Activated CD8-positive, alpha-beta memory T cell treated with anti-CD3 and anti-CD28 coated beads, Interleukin-2, amount 10 ng/mL, durations not matched to agents 7 days and 5 days (primary cell): Measurements from ENCODE around the gene SERPINA1. TPM values are rescaled to one million over a fixed set of nuclear protein-coding genes. Genes with fewer than 3 reads are reported as not detected.
"Not testable (repeated sequence)": the region's sequence is repeated elsewhere in the genome, so short reads cannot be mapped to it uniquely, and the experiment has no call there.

Experiments used
- ATAC-seq: fragments of 150-1000 bp; cut with Tn5 transposase; one replicate; pipeline ENCODE4 v1.10.0; 2021; ENCODE audit warnings: moderate library complexity
- CTCF ChIA-PET: fragments of 350-600 bp; sonication (Branson Sonifier 250); formaldehyde crosslinking; loops from one replicate; lab custom pipeline; 2021; ENCODE audit warnings: antibody characterized with exemption; lab: Charles Lee
- DNase-seq: peaks from one replicate; pipeline ENCODE4 v3.0.0-alpha.2; 2020
- H3K27ac Mint-ChIP-seq: one replicate; pipeline ENCODE4 v1.8.0; 2021; ENCODE audit warnings: mild to moderate bottlenecking, mixed read lengths
- H3K27me3 Mint-ChIP-seq: one replicate; pipeline ENCODE4 v1.8.0; 2021; ENCODE audit warnings: mixed read lengths
- H3K36me3 Mint-ChIP-seq: one replicate; pipeline ENCODE4 v1.8.0; 2021; ENCODE audit warnings: mild to moderate bottlenecking, mixed read lengths
- H3K4me1 Mint-ChIP-seq: one replicate; pipeline ENCODE4 v1.8.0; 2021; ENCODE audit warnings: mixed read lengths
- H3K4me3 Mint-ChIP-seq: one replicate; pipeline ENCODE4 v1.8.0; 2021; ENCODE audit warnings: mild to moderate bottlenecking, moderate library complexity, mixed read lengths
- H3K9me3 Mint-ChIP-seq: one replicate; pipeline ENCODE4 v1.8.0; 2022; ENCODE audit warnings: low read depth, mixed read lengths
- total RNA-seq, 2 experiments: library from RNA; stranded (reverse); gene quantifications; one replicate each; pipeline ENCODE4 v1.2.3, GENCODE V29; 2021

Gene SERPINA1
- total RNA-seq, 2 experiments from 2014 or later: 0.49 TPM; not detected in 1

GRCh38 chr14:94349276-94349675, 39.1 kb downstream of the SERPINA1 start:
- H3K9me3 Mint-ChIP-seq: no peaks in the 10 kb centered on the region
- ATAC-seq (no peak), DNase-seq (no peak)
- CTCF ChIA-PET: no interaction called here
- H3K4me1 Mint-ChIP-seq: peaks cover 7% of the 10 kb centered on the region
- no peak overlapping the region for H3K4me3 Mint-ChIP-seq
- H3K27me3 Mint-ChIP-seq: no peaks in the 10 kb centered on the region
- no peak overlapping the region for H3K27ac Mint-ChIP-seq
- peaks cover 4% of the 10 kb centered on the region for H3K36me3 Mint-ChIP-seq

GRCh38 chr14:94348836-94349235, 39.6 kb downstream of the SERPINA1 start:
- CTCF ChIA-PET: no interaction called here
- H3K4me3 Mint-ChIP-seq: no peak overlapping the region
- no peak for ATAC-seq
- H3K36me3 Mint-ChIP-seq: peaks cover 4% of the 10 kb centered on the region
- no peaks in the 10 kb centered on the region for H3K27me3 Mint-ChIP-seq
- no peak for DNase-seq
- H3K27ac Mint-ChIP-seq: no peak overlapping the region
- H3K4me1 Mint-ChIP-seq: peaks cover 7% of the 10 kb centered on the region
- no peaks in the 10 kb centered on the region for H3K9me3 Mint-ChIP-seq

GRCh38 chr14:94346841-94347240, 41.6 kb downstream of the SERPINA1 start:
- H3K9me3 Mint-ChIP-seq: no peaks in the 10 kb centered on the region
- no peak overlapping the region for H3K4me3 Mint-ChIP-seq
- CTCF ChIA-PET: no interaction called here
- no peak for DNase-seq
- no peak overlapping the region for H3K27ac Mint-ChIP-seq
- H3K27me3 Mint-ChIP-seq: no peaks in the 10 kb centered on the region
- peaks cover 4% of the 10 kb centered on the region for H3K36me3 Mint-ChIP-seq
- ATAC-seq: no peak
- H3K4me1 Mint-ChIP-seq: peaks cover 7% of the 10 kb centered on the region

DNA sequence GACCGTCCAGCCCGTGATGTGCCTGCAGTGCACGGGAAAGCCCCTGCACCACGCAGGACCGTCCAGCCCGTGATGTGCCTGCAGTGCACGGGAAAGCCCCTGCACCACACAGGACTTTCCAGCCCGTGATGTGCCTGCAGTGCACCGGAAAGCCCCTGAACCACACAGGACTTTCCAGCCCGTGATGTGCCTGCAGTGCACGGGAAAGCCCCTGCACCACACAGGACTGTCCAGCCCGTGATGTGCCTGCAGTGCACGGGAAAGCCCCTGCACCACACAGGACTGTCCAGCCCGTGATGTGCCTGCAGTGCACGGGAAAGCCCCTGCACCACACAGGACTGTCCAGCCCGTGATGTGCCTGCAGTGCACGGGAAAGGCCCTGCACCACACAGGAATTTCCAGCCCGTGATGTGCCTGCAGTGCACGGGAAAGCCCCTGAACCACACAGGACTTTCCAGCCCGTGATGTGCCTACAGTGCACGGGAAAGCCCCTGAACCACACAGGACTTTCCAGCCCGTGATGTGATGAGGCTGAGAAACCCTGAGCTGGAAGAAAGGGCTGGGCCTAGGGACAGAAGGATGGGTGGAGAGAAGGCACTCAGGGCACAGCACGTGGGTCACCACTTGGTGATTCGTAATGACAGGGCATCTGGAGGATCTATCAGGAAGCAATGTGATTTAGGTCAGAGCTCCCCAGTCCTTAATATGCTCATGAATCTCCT, 42.2 kb downstream of the SERPINA1 start:
- H3K36me3 Mint-ChIP-seq, H3K4me1 Mint-ChIP-seq, H3K9me3 Mint-ChIP-seq, H3K4me3 Mint-ChIP-seq, CTCF ChIA-PET, H3K27ac Mint-ChIP-seq, H3K27me3 Mint-ChIP-seq: not testable (repeated sequence)
- ATAC-seq (peak; percentile 47), DNase-seq (peak; percentile 56)

GRCh38 chr14:94345344-94346064, 42.9 kb downstream of the SERPINA1 start:
- H3K27me3 Mint-ChIP-seq: no peaks in the 10 kb centered on the region
- DNase-seq (no peak), ATAC-seq (no peak)

GRCh38 chr14:94344389-94344788, 44.0 kb downstream of the SERPINA1 start:
- H3K27ac Mint-ChIP-seq: no peak overlapping the region

More at GRCh38 chr14:94345344-94346064, 42.9 kb downstream of the SERPINA1 start:
- H3K9me3 Mint-ChIP-seq: no peaks in the 10 kb centered on the region
- H3K36me3 Mint-ChIP-seq: peaks cover 4% of the 10 kb centered on the region
- CTCF ChIA-PET: no interaction called here
- no peak overlapping the region for H3K27ac Mint-ChIP-seq
- H3K4me1 Mint-ChIP-seq: peaks cover 9% of the 10 kb centered on the region
- H3K4me3 Mint-ChIP-seq: no peak overlapping the region

GRCh38 chr14:94343238-94344005, 45.0 kb downstream of the SERPINA1 start:
- no peak for ATAC-seq

More at GRCh38 chr14:94344389-94344788, 44.0 kb downstream of the SERPINA1 start:
- H3K4me1 Mint-ChIP-seq: peaks cover 9% of the 10 kb centered on the region
- DNase-seq (no peak), ATAC-seq (no peak)
- no peaks in the 10 kb centered on the region for H3K27me3 Mint-ChIP-seq
- peaks cover 4% of the 10 kb centered on the region for H3K36me3 Mint-ChIP-seq
- CTCF ChIA-PET: no interaction called here
- no peaks in the 10 kb centered on the region for H3K9me3 Mint-ChIP-seq
- H3K4me3 Mint-ChIP-seq: no peak overlapping the region

DNA sequence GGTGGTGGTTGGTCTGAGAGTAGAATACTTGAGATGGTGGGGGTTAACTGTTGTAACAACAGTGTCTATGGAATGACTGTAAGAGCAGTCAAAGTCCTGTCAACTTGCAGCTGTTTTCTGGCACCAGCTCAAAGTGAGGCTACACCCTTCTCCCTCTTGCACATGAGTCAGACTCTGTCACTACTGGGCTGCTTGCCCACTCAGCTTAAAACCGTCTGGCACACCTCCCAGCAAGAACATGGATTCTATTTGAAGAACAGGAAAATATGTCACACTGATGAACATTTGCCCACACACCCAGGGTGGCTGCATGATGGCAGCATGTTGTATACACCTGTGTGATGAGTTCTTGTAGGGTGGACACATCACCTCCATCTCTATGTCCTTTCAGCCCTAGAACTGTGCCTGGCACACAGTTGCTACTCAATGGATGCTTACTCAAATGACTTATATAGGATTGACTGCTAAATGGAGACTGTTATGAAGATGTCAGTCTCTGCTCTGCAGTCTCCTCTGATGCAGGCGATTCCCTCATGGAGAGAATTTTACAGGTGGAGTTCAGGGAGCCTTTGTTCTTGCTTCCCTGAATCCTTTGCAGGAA, 46.0 kb downstream of the SERPINA1 start:
- ATAC-seq (peak; percentile 27), DNase-seq (no peak)
- H3K27ac Mint-ChIP-seq: no peak overlapping the region
- no peaks in the 10 kb centered on the region for H3K27me3 Mint-ChIP-seq
- peaks cover 4% of the 10 kb centered on the region for H3K36me3 Mint-ChIP-seq
- CTCF ChIA-PET: interaction anchor here (0.8 kb wide), 1 partner anchor 166 kb away, joined by 3 read pairs; no protein-coding TSS in a partner anchor
- no peak overlapping the region for H3K4me3 Mint-ChIP-seq
- H3K9me3 Mint-ChIP-seq: no peaks in the 10 kb centered on the region
- H3K4me1 Mint-ChIP-seq: peaks cover 9% of the 10 kb centered on the region

More at GRCh38 chr14:94343238-94344005, 45.0 kb downstream of the SERPINA1 start:
- H3K9me3 Mint-ChIP-seq: no peaks in the 10 kb centered on the region
- H3K4me3 Mint-ChIP-seq: no peak overlapping the region
- no peaks in the 10 kb centered on the region for H3K27me3 Mint-ChIP-seq
- peaks cover 4% of the 10 kb centered on the region for H3K36me3 Mint-ChIP-seq
- peaks cover 9% of the 10 kb centered on the region for H3K4me1 Mint-ChIP-seq
- CTCF ChIA-PET: no interaction called here
- H3K27ac Mint-ChIP-seq: no peak overlapping the region
- no peak for DNase-seq

DNA sequence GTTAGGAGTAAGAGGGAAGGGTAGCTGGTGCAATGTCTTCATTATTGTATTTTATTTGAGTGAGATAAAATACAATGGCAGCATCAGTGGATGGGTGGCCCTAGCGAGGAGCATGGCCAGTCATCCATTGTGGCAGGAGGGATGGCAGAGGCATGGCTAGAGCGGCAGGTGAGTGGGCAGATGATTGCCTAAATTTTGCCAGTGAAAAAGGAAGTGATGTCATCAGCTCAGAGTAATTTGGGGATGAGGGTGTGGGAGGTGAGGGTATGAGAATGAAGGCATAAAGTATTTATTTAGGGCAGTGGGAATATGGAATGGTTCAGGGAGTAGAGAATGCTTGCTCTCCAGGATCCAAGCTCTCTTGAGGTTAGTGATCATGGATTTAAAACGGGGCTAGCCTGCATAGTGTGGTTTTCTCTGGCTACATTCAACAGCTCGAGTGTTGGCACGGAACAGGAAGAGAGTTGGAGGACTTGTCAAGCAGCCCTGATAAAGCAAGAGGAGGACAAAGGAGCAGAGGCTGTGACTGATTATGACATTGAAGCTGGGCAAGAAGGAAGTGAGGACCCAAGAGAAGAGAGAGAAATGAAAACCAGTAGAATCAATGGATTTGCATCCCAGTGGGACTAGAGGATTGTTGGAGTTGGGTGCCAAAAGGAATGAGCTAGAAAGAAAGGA, 46.6 kb downstream of the SERPINA1 start:
- Mint-ChIP-seq H3K27me3 (no peaks in the 10 kb centered on the region), H3K4me3 (no peak overlapping the region), H3K27ac (no peak overlapping the region), H3K36me3 (peaks cover 4% of the 10 kb centered on the region), H3K4me1 (peaks cover 9% of the 10 kb centered on the region), H3K9me3 (no peaks in the 10 kb centered on the region)
- DNase-seq (no peak), ATAC-seq (no peak)
- CTCF ChIA-PET: interaction anchor here (0.8 kb wide), 1 partner anchor 166 kb away, joined by 3 read pairs; no protein-coding TSS in a partner anchor

DNA sequence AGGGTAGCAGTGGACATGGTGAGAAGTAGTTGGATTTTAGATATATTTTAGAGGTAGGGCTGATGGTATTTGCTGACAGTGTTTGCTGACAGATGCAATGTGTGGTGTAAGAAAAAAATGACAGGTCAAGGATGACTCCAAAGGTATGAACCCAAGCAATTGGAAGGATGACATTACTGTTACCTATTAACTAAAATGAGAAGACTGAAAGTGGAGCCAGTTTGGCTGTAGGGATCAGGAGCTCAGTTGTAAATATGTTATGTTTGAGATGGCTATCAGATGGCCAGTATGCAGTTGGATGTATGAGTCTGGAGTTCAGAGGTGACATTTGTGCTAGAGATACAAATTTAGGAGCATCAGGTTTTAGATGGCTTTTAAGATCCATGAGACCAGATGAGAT, 47.9 kb downstream of the SERPINA1 start:
- H3K4me3 Mint-ChIP-seq: no peak overlapping the region
- CTCF ChIA-PET: no interaction called here
- peaks cover 7% of the 10 kb centered on the region for H3K4me1 Mint-ChIP-seq
- ATAC-seq (no peak), DNase-seq (no peak)
- H3K27ac Mint-ChIP-seq: no peak overlapping the region
- H3K27me3 Mint-ChIP-seq: peaks cover under 1% of the 10 kb centered on the region
- peaks cover 4% of the 10 kb centered on the region for H3K36me3 Mint-ChIP-seq
- no peaks in the 10 kb centered on the region for H3K9me3 Mint-ChIP-seq

DNA sequence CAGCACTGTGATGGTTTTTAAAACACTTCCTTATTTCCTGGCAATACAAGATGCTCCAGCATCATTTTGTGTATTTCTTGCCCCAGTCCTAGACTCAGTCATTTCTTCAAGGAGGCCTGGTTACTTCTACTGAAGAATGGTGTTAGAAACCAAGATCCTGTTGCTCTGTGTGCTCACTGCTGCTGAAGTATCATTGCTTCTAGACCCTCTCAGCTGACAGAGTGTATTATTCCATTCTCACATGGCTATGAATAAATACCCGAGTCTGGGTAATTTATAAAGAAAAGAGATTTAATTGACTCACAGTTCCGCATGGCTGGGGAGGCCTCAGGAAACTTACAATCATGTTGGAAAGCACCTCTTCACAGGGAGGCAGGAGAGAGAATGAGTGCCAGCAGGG, 50.4 kb downstream of the SERPINA1 start:
- ATAC-seq (no peak), DNase-seq (no peak)
- H3K9me3 Mint-ChIP-seq: no peaks in the 10 kb centered on the region
- H3K36me3 Mint-ChIP-seq: no peaks in the 10 kb centered on the region
- CTCF ChIA-PET: no interaction called here
- peaks cover 20% of the 10 kb centered on the region for H3K27me3 Mint-ChIP-seq
- H3K4me3 Mint-ChIP-seq: no peak overlapping the region
- no peak overlapping the region for H3K27ac Mint-ChIP-seq
- H3K4me1 Mint-ChIP-seq: peaks cover 2% of the 10 kb centered on the region

DNA sequence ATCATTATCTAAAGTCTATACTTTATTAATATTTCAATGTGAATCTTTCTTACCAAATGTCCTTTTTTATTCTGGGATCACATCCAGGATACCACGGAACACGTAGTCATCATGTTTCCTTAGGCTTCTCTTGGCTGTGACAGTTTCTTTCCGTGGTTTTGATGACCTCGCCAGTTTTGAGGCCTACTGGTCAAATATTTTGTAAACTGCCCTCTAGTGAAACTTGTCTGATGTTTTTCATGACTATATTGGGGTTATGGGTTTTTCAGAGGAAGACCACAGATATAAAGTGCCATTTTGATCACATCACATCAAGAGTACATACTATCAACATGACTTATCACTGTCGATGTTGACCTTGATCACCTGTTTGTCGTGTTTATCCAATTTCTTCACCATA, 51.1 kb downstream of the SERPINA1 start:
- no peaks in the 10 kb centered on the region for H3K9me3 Mint-ChIP-seq
- DNase-seq (no peak), ATAC-seq (no peak)
- H3K4me3 Mint-ChIP-seq: no peak overlapping the region
- peaks cover 2% of the 10 kb centered on the region for H3K4me1 Mint-ChIP-seq
- CTCF ChIA-PET: no interaction called here
- no peaks in the 10 kb centered on the region for H3K36me3 Mint-ChIP-seq
- no peak overlapping the region for H3K27ac Mint-ChIP-seq
- peaks cover 26% of the 10 kb centered on the region for H3K27me3 Mint-ChIP-seq

DNA sequence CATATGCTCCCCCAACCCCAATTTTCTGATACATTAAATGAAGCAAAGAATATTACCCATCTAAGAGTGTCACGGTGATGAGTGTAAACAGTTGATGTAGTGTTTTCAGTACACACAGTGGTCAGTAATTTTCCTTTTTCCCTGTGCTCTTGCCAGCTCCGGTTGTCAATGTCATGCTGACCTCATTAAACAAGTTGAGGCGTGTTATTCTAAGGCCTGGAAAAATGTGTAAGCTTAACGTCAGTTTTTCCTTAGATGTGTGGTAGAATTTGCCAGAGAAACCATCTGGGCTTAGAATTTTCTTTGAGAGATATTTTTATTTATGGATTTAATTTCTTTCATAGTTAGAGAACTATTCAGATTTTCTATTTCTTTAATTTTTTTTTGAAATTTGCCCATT, 53.5 kb downstream of the SERPINA1 start:
- no peak overlapping the region for H3K4me3 Mint-ChIP-seq
- no peaks in the 10 kb centered on the region for H3K9me3 Mint-ChIP-seq
- CTCF ChIA-PET: no interaction called here
- H3K27ac Mint-ChIP-seq: no peak overlapping the region
- DNase-seq: no peak
- H3K4me1 Mint-ChIP-seq: no peaks in the 10 kb centered on the region
- ATAC-seq: no peak
- peaks cover 27% of the 10 kb centered on the region for H3K27me3 Mint-ChIP-seq
- no peaks in the 10 kb centered on the region for H3K36me3 Mint-ChIP-seq
